Measurements from ENCODE around the gene SOBP.

The SOBP gene

DNA sequence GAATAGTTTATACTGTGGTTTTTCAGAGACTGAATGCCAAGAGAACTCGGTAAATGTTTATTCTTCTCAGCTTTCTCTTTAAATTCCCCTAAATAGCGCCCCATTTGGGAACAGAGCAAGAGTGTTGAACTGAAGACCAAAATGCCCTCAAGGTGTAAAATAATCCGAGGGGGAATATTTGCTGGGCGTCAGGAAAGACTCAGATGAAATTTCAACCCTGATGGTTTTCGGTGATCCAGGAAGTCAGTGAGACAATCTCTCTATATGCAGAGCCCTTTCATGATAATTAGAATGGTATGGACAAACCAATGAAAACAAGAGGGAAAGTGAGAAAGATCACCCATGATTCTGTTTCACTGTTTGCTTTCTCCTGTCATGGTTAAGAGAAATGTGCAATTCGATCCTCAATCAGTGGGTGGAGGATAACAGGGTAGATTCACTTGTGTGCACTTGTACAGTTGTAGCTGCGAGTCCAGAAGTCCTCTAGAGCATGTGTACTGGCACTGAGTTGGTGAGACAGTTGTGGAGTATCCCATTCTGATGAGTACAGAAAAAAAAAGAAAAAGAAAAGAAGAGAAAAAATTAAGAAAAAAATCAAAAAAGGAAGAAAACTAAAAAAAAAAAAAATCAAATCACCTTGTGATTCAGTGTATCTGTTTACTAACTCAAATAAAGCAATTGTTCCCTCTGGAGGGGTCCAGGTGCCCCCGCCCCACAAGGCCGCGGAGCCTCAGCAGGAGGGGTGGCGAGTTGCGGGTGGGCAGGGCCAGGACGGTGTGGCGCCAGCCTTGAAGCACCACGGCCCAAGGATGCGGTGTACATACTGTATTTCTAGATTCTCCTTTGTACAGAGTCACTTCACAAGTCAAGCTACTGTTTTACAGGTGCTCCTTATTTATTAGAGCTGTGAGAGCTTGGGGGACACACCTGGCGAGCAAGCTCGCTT lies 169.3 kb downstream of the SOBP start:
- DNase-seq (ENCODE audit: low spot score): no peak

DNA sequence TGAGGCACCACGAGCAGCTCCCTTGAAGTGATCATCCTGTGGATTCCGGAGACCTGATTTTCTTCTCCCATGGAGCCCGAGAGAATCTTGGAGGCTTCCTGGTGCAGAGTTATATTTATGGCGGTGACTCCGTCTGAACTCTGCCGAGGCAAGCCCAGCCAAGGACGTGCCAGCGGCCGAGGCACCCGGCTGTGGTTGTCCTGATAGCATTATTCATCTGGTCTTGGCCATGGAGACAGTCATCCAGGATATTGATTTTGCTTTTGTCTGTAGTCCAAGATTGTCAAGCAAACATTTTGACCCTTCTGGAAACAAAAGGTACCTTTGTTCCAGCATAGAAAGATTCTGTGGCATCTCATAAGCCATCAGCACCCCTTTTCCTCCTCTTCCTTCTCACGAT lies 170.9 kb downstream of the SOBP start:
- no peak for DNase-seq (ENCODE audit: low spot score)

DNA sequence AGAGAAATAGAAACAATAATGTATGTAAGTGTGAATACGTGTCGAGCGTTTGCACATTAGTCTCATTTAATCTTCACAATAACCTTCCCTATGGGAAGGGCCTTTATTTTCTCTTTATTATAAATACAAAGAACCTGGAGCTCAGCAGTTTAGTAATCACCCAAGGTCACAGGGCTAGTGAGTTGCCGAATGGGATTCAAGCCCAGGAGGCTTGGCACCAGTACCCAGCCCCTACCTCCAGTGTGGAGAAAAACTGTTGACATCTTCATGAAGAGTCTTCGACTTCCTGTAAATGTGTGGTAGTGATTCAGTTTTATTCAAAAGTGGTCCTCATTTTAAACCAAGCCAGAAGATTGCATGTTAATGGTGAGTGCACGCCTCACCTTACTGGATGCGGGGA lies 171.4 kb downstream of the SOBP start:
- no peak for DNase-seq (ENCODE audit: low spot score)

DNA sequence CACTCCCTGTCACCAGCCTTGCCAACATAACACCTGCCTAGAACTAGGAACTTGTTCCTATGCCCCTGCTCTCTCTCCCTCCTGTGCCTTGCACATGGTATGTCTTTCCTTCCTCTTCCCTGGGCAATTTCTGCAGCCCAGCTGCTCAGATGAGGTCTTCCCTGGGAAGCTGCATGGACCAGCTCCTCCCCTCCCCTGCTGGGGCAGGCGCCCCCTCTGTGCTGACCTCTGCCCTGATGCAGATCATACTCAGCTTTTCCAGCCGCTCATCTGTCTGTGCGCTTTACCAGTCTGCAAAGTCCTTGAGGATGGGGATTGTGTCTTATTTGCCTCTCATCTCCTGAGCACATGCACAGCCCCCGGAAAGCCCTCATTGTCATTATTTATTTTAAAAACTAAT lies 172.4 kb downstream of the SOBP start:
- DNase-seq (ENCODE audit: low spot score): no peak

DNA sequence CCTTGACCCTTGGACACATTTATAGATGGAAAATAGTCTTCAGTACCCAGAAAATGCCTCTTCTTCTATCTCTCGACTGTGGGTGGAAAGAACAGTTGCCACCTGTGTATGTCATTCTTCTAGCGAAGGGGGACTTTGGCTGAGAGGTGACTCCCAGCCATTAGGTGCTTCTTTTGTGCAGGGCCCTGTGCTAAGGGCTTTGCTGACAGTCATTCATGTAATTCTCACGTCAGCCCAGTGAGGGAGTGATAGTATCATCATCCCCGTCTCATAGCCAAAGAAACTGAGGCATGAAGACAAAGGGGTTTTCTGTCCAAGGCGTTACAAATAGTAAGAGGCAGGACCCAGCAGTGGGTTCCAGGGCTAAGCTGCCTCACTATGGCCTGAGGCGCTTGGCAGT lies 173.4 kb downstream of the SOBP start:
- DNase-seq (ENCODE audit: low spot score): no peak

DNA sequence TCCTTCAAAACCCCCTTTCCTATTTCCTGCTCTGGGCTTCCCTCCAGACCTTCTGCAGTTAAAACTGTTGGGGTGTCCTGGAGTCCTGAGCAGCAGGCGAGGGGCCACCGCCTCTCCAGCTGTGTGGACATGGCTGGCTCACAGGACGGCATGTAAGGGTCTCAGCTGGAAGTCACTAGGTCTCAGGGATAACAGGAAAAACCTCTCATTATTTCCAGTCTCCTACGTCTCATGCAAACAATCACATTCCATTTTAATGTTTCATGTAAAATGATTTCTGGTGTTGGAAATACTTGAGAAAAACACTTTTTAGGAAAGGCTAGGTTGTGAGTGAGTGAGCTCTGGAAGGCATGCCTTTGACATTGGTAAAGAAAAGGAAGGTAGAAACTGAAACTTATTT lies 175.5 kb downstream of the SOBP start:
- DNase-seq (ENCODE audit: low spot score): no peak

DNA sequence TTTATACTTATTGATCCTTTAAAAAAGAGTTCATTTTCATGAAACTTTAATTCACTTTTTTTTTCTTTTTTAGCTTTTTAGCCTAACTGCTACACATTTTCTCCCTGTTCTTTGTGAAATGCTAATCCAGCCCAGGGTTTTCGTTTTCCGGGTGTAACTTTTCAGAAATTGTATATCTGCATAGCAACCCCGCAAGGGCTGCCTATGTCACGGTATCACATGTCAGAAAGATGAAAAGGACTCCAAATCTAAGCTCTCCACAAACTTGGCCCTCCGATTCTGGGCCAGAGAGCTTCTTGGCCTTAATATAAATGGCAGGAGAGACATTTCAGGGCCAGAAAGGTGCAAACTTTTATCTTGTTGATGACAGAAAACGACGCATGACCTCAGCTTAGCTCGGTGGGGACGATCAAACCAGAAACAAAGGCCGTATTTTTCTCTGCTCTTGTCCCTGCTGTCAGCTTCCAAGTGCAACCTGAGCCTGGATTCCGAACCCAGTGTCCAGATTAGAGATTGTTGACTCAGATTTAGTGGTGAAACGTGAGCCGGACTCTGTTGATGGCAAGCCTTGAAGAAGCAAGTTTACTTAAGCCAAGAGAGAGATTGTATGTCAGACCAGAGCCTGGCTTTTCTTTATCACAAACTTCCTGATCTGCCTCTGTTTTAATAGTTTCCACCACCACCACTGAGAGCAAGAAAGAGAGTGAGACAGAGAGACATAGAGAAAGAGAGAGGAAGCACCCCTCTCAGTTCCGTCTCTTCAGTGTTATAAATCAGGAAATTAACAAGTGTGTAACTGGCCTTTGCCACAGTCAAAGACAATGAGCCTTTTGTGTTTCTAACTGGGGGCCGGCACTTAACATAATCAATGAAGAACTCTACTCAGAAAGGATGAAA lies 176.4 kb downstream of the SOBP start:
- no peak for DNase-seq (ENCODE audit: low spot score)

DNA sequence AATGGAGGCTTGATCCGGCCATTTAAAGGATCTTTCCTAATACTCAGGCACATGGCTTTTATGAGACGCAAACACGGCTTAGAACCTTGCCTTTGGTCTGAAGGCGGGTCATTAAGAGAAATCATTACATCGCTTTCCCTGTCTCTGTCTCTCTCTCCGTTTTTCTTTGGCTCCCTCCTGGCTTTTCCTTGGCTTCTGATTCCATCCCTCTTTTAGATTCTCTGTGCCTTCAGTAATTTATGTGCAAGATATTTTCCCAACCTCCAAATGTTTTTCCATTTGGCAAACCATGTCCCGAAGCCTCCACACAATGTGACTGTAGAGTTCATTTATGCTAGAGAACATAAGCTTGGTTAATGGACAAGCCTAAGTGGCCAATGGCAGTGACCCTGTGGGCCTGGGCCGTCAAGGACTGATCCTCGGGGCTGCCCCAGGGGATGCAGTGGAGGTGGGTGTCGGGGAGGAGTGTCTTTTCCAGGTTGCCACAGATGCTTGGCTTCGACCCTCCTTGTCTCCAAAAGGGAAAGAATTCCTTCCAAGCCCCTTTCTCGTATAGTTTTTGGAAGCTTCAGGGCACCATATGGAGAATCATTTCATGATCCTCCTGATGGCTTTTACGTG lies 177.2 kb downstream of the SOBP start:
- DNase-seq (ENCODE audit: low spot score): no peak

DNA sequence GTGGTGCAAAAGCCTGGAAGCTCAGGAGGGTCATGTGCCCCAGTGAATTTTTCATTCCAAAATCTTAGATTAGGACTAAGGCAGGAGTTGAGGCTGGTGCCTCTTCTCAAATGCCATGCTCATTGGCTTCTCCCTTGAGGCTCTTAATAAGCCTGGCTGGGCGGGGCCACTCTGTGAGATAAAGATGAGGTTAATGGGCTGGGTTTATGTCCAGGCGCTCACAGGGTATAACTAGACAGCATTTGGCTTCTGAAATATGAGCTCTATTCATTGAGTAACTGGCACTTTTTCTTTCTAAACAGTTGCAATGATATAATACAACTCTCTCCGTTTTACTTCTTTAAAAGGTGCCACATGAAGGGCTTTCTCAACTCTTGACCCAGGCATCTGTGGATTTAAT lies 177.9 kb downstream of the SOBP start:
- DNase-seq (ENCODE audit: low spot score): no peak

DNA sequence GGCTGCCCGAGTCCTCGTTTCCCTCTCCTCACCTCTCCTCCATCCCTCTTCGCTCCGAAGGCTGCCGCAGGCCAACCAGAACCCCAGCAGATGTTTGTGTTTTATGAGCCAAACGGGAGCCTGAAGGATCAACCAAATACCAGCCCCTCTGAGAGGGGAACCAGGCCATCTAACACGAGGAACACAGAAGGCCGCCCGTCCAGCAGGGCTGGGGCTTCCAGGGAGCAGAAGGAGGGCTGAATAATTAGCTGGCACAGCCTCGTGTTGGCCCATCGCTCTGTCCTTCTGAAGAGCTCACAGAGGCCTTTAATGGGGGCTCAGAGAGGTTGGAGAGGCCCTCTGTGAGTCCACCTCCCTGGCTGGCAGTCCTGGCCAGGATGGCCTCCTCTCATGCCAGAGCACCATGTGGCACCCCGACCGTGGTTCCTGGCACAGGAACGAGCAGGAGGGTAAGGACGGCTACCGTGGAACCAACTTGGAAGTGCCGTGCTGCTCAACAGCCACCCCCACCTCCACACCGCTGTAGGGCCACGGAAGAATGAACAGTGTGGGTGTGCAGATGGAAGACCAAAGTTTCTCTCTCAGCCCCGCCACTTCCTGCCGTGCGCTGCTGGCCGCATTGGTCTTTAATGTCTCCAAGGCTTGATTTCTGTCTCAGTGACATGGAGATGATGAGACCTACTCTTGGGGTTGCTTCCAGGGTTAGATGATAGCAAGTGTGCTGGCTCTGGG lies 179.0 kb downstream of the SOBP start:
- no peak for DNase-seq (ENCODE audit: low spot score)

DNA sequence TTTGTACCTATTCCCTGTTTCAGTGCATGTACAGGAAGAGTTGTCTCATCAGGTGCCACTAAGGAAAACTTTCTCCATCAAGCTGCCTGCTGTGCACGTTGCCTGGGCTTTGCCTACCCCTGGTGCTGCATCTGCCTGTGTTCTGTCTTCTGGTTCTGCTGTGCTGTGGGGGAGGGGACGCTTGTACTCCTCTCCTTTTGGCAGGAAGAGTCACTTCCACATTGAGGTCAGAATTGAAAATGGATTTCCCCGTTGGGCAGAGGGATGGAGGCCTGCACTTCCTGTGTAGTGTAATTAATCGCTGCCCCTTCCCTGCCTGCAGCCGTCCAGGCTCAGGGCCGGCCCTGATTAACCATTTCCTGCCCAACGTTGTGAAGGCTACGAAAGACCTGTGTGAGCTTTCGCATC lies 180.9 kb downstream of the SOBP start:
- peak; percentile 16 for DNase-seq (ENCODE audit: low spot score)

DNA sequence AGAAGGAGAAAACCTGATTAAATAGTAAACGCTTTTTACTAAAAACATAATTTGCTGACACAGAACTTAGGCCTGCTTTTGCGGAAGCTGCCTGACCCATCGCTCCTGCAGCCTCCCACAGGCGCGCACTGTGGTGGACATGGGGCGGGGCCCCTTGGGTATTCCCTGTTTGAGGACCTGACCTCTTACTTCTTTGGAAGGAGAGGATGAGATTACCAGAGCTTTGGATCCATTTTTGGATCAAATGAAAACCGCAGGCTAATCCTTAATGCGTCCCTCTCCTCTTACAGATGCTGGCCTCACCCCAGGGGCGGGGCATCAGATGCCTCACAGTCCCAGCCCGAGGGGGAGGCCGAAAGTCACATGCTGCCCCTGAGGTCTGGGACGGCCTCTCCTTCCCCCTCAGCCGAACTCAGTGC lies 183.2 kb downstream of the SOBP start:
- DNase-seq (ENCODE audit: low spot score): no peak

DNA sequence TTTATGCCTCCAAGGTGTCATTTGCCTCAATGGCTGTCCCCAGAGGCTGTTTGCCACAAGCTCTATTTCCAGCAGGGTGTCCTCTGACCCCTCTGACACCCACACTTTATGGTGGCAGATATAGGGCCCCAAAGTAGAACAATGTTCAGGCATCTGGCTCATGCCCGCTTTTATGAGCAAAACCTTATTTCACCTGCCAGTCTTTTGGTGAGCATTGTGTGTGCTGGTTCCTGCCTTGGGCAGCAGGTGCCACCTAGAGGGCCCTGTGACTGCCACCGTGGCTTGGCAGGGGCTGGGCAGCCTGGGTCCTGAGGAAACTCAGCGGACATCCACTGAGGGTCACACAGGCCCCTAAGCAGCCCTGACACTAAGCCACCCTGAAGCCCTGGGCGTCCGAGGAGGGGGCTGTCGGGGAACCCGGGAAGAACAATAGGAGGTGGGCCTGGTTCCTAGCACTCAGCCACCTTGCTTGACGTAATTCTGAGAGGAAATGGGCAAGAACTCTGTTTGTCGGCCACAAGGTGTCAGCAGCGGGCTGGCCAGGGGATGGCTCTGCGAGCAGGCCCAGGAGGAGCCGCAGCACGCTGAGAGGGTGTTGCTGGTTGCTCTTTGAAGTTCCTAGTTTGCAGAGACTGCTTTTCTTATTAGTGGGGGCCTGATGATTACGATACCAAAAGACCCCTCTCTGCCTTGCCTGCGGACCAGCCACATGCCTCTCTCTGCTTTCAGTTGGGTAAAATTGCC lies 185.2 kb downstream of the SOBP start:
- DNase-seq (ENCODE audit: low spot score): peak; percentile 89

DNA sequence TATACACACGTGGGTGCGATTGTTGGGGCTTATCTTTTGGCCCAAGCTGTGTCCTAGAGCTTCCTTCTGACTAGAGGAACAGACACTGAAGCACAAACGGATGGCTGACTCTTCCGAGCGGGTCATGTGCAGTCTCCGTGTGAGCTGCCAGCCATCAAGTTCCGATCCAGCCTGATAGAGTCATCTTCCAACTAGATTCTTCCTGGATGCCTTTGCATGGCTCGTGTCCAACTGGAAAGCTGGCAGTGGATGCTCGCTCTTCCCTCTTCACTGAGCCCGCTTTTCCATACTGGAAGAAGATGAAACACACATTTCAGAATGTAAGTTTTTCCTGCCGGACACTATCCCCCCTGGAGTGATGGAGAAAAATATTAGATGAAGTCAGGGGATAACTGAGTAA lies 186.1 kb downstream of the SOBP start:
- no peak for DNase-seq (ENCODE audit: low spot score)

DNA sequence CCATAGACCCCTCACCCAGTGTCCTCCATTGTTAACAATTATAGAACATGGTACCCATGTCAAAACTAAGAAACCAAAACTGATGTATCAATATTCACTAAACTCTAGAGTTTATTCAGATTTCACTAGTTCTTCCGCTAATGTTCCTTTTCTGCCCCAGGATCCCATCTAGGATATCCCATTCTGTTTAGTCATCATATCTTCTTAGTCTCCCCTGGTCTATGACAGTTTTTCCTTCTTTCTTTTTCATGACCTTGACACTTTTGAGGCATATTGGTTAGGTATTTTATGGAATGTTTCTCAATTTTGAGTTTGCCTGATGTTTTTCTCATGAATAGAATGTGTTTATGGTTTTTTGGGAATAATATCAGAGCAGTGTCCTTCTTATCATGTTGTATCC lies 187.5 kb downstream of the SOBP start:
- DNase-seq (ENCODE audit: low spot score): no peak

DNA sequence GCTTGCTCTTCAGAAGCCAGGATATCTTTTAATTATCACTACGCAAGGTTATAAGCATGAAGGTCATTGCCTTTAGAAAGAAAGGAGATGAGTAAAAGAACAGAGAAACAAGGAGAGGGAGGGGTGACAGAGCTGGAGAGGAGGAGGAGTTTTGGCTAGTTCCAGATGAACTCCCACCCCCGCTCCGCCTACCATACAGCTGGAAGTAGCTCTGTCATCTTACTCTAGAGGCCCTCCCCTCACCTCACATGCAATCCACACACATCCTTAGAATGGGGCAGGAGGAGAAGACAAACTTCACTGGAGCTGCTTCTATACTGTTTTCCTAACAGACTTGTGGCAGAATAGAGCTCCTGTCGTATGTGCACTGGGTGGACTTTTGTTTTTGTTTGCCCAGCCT lies 189.5 kb downstream of the SOBP start:
- DNase-seq (ENCODE audit: low spot score): no peak

DNA sequence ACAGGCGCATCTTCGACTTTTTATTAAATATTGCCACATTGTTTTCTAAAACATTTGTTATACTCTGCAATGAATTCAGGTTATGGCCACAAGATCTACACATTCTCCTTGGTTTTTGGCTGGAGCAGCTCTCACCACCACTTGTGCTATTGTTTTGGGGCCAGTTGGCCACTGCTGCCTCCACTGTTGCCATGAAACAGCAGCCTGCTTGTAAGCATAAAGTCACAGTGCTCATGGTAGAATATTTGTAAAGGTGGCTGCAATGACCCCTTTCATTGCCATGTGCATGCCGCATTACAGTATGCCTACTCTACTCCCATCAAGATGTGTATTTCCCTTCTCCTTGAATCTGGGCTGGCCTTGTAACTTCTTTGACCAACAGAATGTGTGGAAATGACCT lies 192.8 kb downstream of the SOBP start:
- no peak for DNase-seq (ENCODE audit: low spot score)

DNA sequence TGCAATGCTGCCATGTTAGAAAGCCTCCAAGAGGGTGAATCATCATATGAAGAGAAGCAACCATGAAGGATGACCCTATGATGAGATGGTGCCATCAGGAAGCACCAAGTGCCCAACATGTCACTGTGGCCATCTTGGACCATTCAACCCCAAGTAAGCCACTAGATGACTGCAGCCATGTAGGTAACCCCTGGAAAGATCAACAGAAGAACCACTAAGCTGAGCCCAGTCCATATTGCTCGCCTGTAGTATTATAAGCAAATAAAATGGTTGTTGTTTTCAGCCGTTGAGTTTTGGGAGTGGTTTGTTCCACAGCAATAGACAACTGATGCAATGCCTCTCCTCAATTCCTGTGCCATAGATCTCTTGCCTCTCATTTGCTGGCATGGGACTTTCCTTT lies 193.3 kb downstream of the SOBP start:
- DNase-seq (ENCODE audit: low spot score): no peak

DNA sequence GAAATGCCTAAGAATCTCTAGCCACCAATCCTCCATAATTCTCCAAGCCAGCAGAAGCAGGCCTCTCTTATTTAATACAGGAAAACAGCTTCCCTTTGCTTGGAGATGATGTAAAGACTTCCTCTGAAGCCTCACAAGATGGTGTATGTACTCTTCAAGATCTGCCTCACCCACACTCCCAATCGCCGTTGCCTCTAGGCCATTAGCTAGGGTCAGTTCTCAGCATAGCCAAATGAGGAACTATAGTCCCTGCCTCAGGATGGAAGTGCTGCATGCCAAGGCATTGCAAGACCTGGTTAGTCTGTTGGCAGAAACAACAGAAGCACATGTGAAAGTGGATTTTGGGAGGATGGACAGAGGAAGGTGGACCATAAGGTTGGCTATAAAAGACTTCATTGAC lies 195.1 kb downstream of the SOBP start:
- DNase-seq (ENCODE audit: low spot score): no peak

DNA sequence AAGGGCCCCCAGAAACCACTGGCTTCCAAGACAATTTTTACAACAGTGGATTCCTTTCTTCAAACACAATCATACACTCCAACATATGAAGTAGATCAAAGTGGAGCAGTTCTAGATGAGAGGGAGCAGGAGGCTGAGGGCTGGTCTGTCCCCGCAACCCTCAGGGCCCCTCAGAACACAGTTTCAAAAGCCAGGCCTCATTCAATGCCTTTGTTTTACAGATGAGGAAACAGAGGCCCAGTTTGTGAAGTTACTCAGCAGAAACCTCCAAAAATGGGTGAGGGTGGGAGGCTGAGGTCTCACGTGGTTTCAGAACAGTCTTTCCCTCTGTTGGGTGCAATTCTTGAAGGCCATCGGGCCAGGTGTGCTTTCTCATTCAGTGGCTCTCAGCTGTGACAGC lies 199.3 kb downstream of the SOBP start:
- no peak for DNase-seq (ENCODE audit: low spot score)

DNA sequence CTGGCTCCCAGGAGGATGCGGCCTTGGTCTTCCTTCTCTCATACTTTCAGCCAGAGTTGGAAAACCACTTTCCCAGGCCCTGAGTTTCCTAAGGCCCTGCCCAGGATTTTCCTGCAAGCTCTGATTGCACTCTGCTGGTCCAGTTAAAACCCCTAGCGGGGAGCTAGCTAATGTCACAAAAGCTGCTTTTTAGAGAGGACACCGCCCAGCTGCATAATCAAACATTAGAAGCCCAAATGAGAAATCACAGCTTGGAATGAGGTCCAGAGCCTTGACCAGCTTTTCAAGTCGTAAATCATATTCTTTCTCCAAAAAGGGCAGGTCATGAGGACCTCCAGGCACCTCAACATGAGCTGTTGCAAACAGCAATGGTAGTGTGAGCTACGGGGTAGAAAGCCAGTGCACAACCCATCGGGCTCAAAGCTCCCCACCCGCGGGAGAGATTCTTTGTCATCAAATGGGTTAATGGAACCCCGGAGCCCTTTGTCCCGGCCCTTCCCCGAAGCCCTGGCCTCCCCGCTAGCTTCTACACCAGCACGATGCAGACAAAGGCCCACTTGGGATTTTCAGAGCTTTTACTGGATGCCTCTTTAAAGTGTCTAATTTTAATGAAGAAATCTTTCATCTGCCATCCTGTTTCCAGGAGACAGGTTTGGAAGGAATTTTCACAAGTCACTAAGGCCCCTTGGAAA lies 200.2 kb downstream of the SOBP start:
- no peak for DNase-seq (ENCODE audit: low spot score)
